ENCODE results near the gene JAGN1. TPM values are rescaled to one million over a fixed set of nuclear protein-coding genes. Genes with fewer than 3 reads are reported as not detected.
"Not testable (repeated sequence)": the region's sequence is repeated elsewhere in the genome, so short reads cannot be mapped to it uniquely, and the experiment has no call there.

JAGN1 gene
- total RNA-seq, 1 donor from 2014 or later: 35.5 TPM

- peaks cover 3% of the 10 kb centered on the region for H3K27me3 ChIP-seq (ENCODE audit: control insufficient read depth, insufficient read depth, low read length)
- no peak overlapping the region for H3K4me3 ChIP-seq (ENCODE audit: low read depth, low read length)
- no peaks in the 10 kb centered on the region for H3K36me3 ChIP-seq (ENCODE audit: control insufficient read depth, insufficient read depth, low read length)
- no peak for FAIRE-seq
- no peak for TF ChIP-seq CTCF (IDR thresholded peaks at IDR 0.05; ENCODE audit: insufficient read depth, low read length, severe bottlenecking)
- no peak for DNase-seq (ENCODE audit: low read depth)
Measured at GRCh38 chr3:9866639-9867038, 23.8 kb upstream of the JAGN1 start.

- Histone ChIP-seq H3K36me3 (ENCODE audit: control insufficient read depth, insufficient read depth, low read length) (no peaks in the 10 kb centered on the region), H3K4me3 (ENCODE audit: low read depth, low read length) (no peak overlapping the region), H3K27me3 (ENCODE audit: control insufficient read depth, insufficient read depth, low read length) (peaks cover under 1% of the 10 kb centered on the region)
- DNase-seq (ENCODE audit: low read depth) (no peak), FAIRE-seq (no peak)
- no peak for TF ChIP-seq CTCF (IDR thresholded peaks at IDR 0.05; ENCODE audit: insufficient read depth, low read length, severe bottlenecking)
Measured at GRCh38 chr3:9867106-9867505, 23.3 kb upstream of the JAGN1 start.

GRCh38 chr3:9869955-9870354 lies 20.5 kb upstream of the JAGN1 start:
- no peaks in the 10 kb centered on the region for H3K36me3 ChIP-seq (ENCODE audit: control insufficient read depth, insufficient read depth, low read length)
- FAIRE-seq (no peak), DNase-seq (ENCODE audit: low read depth) (no peak)
- TF ChIP-seq CTCF (IDR thresholded peaks at IDR 0.05; ENCODE audit: insufficient read depth, low read length, severe bottlenecking): no peak
- H3K4me3 ChIP-seq (ENCODE audit: low read depth, low read length): no peak overlapping the region
- no peaks in the 10 kb centered on the region for H3K27me3 ChIP-seq (ENCODE audit: control insufficient read depth, insufficient read depth, low read length)

- TF ChIP-seq CTCF (IDR thresholded peaks at IDR 0.05; ENCODE audit: insufficient read depth, low read length, severe bottlenecking): no peak
- no peaks in the 10 kb centered on the region for H3K36me3 ChIP-seq (ENCODE audit: control insufficient read depth, insufficient read depth, low read length)
- FAIRE-seq: no peak
- H3K4me3 ChIP-seq (ENCODE audit: low read depth, low read length): no peak overlapping the region
- no peaks in the 10 kb centered on the region for H3K27me3 ChIP-seq (ENCODE audit: control insufficient read depth, insufficient read depth, low read length)
- peak; percentile 70 for DNase-seq (ENCODE audit: low read depth)
Measured at GRCh38 chr3:9870978-9871377, 19.4 kb upstream of the JAGN1 start.

- not testable (repeated sequence) for FAIRE-seq; H3K36me3 ChIP-seq (ENCODE audit: control insufficient read depth, insufficient read depth, low read length); H3K27me3 ChIP-seq (ENCODE audit: control insufficient read depth, insufficient read depth, low read length); H3K4me3 ChIP-seq (ENCODE audit: low read depth, low read length)
- peak; percentile 21 for DNase-seq (ENCODE audit: low read depth)
Measured at GRCh38 chr3:9872067-9872466, 18.3 kb upstream of the JAGN1 start.

GRCh38 chr3:9875448-9875847 lies 15.0 kb upstream of the JAGN1 start:
- Histone ChIP-seq H3K27me3 (ENCODE audit: control insufficient read depth, insufficient read depth, low read length) (no peaks in the 10 kb centered on the region), H3K4me3 (ENCODE audit: low read depth, low read length) (no peak overlapping the region), H3K36me3 (ENCODE audit: control insufficient read depth, insufficient read depth, low read length) (no peaks in the 10 kb centered on the region)
- TF ChIP-seq CTCF (IDR thresholded peaks at IDR 0.05; ENCODE audit: insufficient read depth, low read length, severe bottlenecking): no peak
- FAIRE-seq (no peak), DNase-seq (ENCODE audit: low read depth) (no peak)

- not testable (repeated sequence) for DNase-seq (ENCODE audit: low read depth); FAIRE-seq; H3K27me3 ChIP-seq (ENCODE audit: control insufficient read depth, insufficient read depth, low read length); H3K4me3 ChIP-seq (ENCODE audit: low read depth, low read length); H3K36me3 ChIP-seq (ENCODE audit: control insufficient read depth, insufficient read depth, low read length)
Measured at GRCh38 chr3:9876255-9876654, 14.2 kb upstream of the JAGN1 start.

All from bronchial epithelial cell (primary cell).